Measurements from ENCODE around the gene MTCH1. TPM values are rescaled to one million over a fixed set of nuclear protein-coding genes. Genes with fewer than 3 reads are reported as not detected.

Gene MTCH1
- total RNA-seq, 2 donors from 2014 or later: 226 to 235 TPM

GRCh38 chr6:37033255-37033654 is 47.3 kb upstream of the MTCH1 start:
- whole genome bisulfite sequencing, 2 experiments (ENCODE audit: insufficient coverage in 1 of 2, insufficient read length in 1 of 2): 90 to 91% methylated on average over 6 to 7 of the region's 7 CpGs
- Histone ChIP-seq H3K27ac (ENCODE audit: low read depth, low read length) (no peak overlapping the region), H3K36me3 (ENCODE audit: control insufficient read depth, insufficient read depth, low read length) (no peaks in the 10 kb centered on the region), H3K9me3 (ENCODE audit: control insufficient read depth, low read length) (peaks cover 11% of the 10 kb centered on the region), H3K4me1 (ENCODE audit: control insufficient read depth, insufficient read depth, low read length) (no peaks in the 10 kb centered on the region), H3K4me3 (ENCODE audit: low read length) (no peak overlapping the region), H3K9ac (ENCODE audit: extremely low read depth, low read length, poor library complexity, severe bottlenecking) (no peak overlapping the region), H3K27me3 (ENCODE audit: control insufficient read depth, insufficient read depth, low read length, poor library complexity, severe bottlenecking) (no peaks in the 10 kb centered on the region)
- no peaks in the 10 kb centered on the region for H3K36me3 Mint-ChIP-seq (ENCODE audit: low read depth)
- no peaks in the 10 kb centered on the region for H3K4me1 Mint-ChIP-seq
- H3K27ac Mint-ChIP-seq: no peak overlapping the region
- peaks cover 19% of the 10 kb centered on the region for H3K9me3 Mint-ChIP-seq
- no peak for DNase-seq
- H3K4me3 Mint-ChIP-seq: no peak overlapping the region
- no peak for TF ChIP-seq CTCF (conservative IDR thresholded peaks at IDR 0.05)
- H3K27me3 Mint-ChIP-seq (ENCODE audit: insufficient read depth): no peaks in the 10 kb centered on the region

DNA sequence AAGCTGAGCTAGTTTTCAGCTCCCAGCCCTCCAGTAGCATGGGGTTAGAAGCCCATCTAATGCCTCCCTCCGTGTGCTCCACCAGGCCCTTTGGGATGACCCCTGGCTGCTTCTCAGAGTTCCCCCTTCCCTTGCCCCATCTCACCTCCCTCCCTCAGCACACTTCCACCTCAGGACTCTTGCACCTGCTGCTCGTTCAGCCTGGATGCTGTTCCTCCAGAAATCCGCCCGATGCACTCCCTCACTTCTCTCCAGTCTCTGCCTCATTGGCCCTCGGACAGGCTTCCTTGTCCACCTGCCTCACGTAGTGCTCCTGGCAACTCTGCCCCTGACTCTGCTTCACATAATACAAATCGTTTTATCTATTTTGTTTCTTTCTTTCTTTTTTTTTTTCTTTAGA is 46.2 kb upstream of the MTCH1 start:
- no peaks in the 10 kb centered on the region for H3K4me1 ChIP-seq (ENCODE audit: control insufficient read depth, insufficient read depth, low read length)
- Mint-ChIP-seq H3K4me3 (no peak overlapping the region), H3K9me3 (peaks cover 19% of the 10 kb centered on the region), H3K36me3 (ENCODE audit: low read depth) (no peaks in the 10 kb centered on the region), H3K27me3 (ENCODE audit: insufficient read depth) (no peaks in the 10 kb centered on the region), H3K27ac (no peak overlapping the region), H3K4me1 (no peaks in the 10 kb centered on the region)
- H3K27ac ChIP-seq (ENCODE audit: low read depth, low read length): no peak overlapping the region
- TF ChIP-seq CTCF (conservative IDR thresholded peaks at IDR 0.05): no peak
- DNase-seq: no peak
- H3K4me3 ChIP-seq (ENCODE audit: low read length): no peak overlapping the region
- no peak overlapping the region for H3K9ac ChIP-seq (ENCODE audit: extremely low read depth, low read length, poor library complexity, severe bottlenecking)
- WGBS, 2 experiments (ENCODE audit: insufficient coverage in 1 of 2, insufficient read length in 1 of 2): 88 to 94% methylated on average over 7 of the region's 7 CpGs
- H3K27me3 ChIP-seq (ENCODE audit: control insufficient read depth, insufficient read depth, low read length, poor library complexity, severe bottlenecking): no peaks in the 10 kb centered on the region
- no peaks in the 10 kb centered on the region for H3K36me3 ChIP-seq (ENCODE audit: control insufficient read depth, insufficient read depth, low read length)
- peaks cover 11% of the 10 kb centered on the region for H3K9me3 ChIP-seq (ENCODE audit: control insufficient read depth, low read length)

- no peaks in the 10 kb centered on the region for H3K27me3 ChIP-seq (ENCODE audit: control insufficient read depth, insufficient read depth, low read length, poor library complexity, severe bottlenecking)
- no peak for DNase-seq
- H3K9ac ChIP-seq (ENCODE audit: extremely low read depth, low read length, poor library complexity, severe bottlenecking): no peak overlapping the region
- H3K27ac ChIP-seq (ENCODE audit: low read depth, low read length): no peak overlapping the region
- H3K4me3 ChIP-seq (ENCODE audit: low read length): no peak overlapping the region
- Mint-ChIP-seq H3K27ac (no peak overlapping the region), H3K9me3 (peaks cover 19% of the 10 kb centered on the region), H3K36me3 (ENCODE audit: low read depth) (no peaks in the 10 kb centered on the region), H3K4me3 (no peak overlapping the region), H3K4me1 (no peaks in the 10 kb centered on the region), H3K27me3 (ENCODE audit: insufficient read depth) (peaks cover 2% of the 10 kb centered on the region)
- WGBS, 2 experiments (ENCODE audit: insufficient coverage in 1 of 2, insufficient read length in 1 of 2): 90% methylated on average over 2 of the region's 2 CpGs
- H3K4me1 ChIP-seq (ENCODE audit: control insufficient read depth, insufficient read depth, low read length): no peaks in the 10 kb centered on the region
- H3K36me3 ChIP-seq (ENCODE audit: control insufficient read depth, insufficient read depth, low read length): no peaks in the 10 kb centered on the region
- H3K9me3 ChIP-seq (ENCODE audit: control insufficient read depth, low read length): peaks cover 11% of the 10 kb centered on the region
- no peak for TF ChIP-seq CTCF (conservative IDR thresholded peaks at IDR 0.05)
Observed at GRCh38 chr6:37030599-37030998, 44.6 kb upstream of the MTCH1 start.
